ENCODE results near the gene UTS2R.
"Not testable (repeated sequence)": the region's sequence is repeated elsewhere in the genome, so short reads cannot be mapped to it uniquely, and the experiment has no call there.

The UTS2R gene

DNA sequence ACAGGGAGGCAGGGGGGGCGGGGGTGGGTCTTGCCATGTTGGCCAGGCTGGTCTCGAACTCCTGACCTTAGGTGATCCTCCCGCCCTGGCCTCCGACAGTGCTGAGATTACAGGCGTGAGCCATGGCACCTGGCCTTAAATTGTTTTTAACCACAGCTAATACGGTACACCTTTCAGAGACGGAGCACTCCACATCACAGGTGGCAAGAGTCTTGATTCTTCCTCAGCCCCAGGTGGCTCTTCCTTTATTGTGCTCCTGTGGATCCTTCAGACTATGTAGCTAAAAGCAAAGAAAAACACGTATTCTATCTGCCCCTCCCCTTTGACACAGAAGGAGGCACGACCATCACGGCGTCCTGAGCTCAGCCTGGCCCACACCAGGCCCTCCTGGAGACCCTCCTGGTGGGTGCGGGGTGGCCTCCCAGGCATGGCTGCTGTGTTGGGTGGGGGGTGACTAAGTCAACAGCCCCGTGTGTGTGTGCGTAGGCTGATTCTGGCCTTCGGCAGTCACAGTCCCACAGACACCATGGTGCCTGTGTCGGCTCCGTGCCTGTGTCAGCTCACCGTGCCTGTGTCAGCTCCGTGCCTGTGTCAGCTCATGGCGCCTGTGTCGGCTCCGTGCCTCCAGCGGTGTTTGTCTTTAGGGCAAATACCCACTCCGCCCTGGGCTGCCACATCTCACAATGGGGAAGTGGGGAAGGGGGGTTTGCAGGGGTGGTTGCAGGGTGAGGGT, 27.2 kb upstream of the UTS2R start:
- TF ChIP-seq ZNF274 (IDR thresholded peaks at IDR 0.05; ENCODE audit: low read depth, low read length) = no peak
- H3K4me3 ChIP-seq (ENCODE audit: low read length) = no peak overlapping the region

DNA sequence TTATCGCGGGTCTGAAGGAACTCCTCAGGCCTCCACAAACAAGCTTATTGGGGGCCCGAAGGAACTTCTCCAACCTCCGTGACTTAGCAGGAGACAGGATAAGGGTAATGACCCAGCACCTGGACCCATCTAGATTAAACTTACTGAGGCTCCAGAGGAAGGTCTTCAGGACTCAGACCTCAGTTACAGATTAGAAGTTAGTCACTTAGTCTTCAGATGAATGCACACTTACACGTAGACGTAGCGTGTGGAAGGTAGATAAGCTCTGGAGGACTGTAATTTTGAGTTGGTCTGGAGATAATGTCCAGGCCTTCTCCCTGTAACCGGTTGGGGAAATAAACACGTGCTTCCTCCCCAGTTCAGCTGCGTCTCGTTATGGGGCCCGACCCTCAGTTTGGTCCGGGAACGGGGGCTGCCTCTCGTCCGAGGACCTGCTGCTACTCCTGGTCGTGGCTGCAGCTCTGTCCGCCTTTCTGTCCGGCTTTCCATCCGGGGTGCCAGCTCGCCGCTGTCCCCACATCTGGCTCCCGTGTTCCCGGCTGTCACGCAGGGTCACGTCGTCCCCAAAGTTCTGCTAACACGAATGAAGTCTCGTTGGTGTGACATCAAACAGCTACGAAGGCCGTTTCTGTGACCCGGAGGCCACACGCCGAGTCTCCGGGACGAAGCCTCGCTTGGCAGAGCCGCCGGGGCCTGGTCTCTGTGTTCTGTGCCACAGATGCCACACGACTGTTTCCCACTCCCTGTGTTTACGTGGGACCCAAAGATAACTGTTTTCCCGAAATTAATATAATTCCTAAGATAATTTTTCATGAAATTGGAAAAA, 26.2 kb upstream of the UTS2R start:
- no peak for TF ChIP-seq ZNF274 (IDR thresholded peaks at IDR 0.05; ENCODE audit: low read depth, low read length)
- no peak overlapping the region for H3K4me3 ChIP-seq (ENCODE audit: low read length)

DNA sequence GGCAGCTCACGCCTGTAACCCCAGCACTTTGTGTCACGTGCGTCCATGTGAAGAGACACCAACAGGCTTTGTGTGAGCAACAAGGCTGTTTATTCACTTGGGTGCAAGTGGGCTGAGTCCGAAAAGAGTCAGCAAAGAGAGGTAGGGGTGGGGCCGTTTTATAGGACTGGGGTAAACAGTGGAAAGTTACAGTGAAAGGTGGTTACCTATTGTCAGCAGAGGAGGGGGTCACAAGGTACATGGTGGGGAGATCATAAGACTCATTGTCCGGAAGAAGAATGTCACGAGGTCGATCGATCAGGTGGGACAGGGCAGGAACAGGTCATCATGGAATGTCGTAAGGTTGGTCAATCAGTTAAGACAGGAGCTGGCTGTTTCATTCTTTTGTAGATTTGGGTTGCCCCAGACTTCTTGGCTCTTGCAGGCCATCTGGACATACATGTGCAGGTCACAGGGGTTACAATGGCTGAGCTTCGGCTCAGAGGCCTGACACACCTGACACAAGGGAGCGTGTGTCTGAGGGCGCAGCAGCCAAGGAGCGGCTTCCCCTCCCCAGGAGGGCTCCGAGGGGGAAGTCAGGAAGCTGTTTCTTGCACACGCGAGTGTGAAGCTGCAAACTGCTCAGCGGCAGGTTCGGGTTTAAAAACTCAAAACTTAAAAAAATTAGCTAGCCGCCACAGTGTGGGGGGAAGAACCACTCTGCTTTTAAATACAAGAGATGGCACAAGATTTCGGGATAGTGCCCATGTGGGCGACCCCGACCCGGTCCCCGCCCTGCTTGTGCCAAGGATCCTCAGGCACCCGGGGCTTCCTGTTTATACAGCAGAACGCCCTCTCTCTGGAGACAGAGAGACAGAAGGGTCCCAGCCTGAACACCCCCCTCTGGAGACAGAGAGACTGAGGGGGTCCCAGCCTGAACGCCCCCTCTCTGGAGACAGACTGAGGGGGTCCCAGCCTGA, 24.9 kb upstream of the UTS2R start:
- no peak for TF ChIP-seq ZNF274 (IDR thresholded peaks at IDR 0.05; ENCODE audit: low read depth, low read length)
- H3K4me3 ChIP-seq (ENCODE audit: low read length) = no peak overlapping the region

DNA sequence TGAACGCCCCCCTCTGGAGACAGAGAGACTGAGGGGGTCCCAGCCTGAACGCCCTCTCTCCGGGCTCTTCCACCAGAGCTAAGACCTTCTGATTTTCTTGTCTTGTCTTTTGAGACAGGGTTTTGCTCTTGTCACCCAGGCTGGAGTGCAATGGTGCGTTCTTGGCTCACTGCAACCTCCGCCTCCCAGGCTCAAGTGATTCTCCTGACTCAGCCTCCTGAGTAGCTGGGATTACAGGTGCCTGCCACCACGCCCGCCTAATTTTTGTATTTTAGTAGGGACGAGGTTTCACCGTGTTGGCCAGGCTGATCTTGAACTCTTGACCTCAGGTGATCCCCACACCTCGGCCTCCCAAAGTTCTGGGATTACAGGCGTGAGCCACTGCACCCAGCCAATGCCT, 23.6 kb upstream of the UTS2R start:
- H3K4me3 ChIP-seq (ENCODE audit: low read length) = not testable (repeated sequence)

DNA sequence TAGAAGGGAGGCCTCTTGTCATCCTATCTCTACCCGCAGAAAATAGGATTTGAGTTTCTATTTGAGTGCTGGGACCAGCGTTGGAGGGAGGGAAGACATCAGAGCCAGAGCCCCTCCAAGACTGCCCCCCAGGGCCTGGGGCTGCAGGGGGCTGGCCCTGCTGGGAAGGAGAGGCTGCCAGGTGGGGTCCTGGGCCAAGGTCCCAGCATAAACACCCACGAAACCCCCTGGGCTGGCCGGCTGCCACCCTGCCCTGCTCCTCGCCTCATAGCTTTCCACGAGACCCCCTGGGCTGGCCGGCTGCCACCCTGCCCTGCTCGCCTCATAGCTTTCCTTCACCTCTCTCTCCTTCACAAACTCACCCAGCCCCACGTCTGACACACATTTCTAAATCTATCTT, 23.1 kb upstream of the UTS2R start:
- no peak for TF ChIP-seq ZNF274 (IDR thresholded peaks at IDR 0.05; ENCODE audit: low read depth, low read length)
- H3K4me3 ChIP-seq (ENCODE audit: low read length) = no peak overlapping the region

DNA sequence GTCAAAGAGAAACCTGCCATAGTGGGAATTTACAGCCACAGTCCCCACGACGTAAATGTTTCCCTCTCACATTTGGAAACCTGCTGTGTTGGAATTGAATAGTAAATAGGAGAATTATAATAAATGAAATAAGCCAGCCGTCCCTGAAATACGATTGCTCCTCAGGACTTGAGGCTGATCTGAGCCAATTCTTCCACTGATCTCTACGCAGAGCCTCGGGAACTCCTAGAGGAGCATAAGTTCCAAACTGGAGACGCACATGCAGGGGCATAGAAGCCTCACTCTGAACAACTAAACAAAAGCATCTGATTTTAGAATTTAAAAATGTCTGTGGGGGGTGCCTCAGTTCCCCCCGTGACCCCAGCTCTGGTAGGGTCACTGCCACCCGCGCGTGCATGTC, 22.7 kb upstream of the UTS2R start:
- no peak for TF ChIP-seq ZNF274 (IDR thresholded peaks at IDR 0.05; ENCODE audit: low read depth, low read length)
- H3K4me3 ChIP-seq (ENCODE audit: low read length) = no peak overlapping the region

DNA sequence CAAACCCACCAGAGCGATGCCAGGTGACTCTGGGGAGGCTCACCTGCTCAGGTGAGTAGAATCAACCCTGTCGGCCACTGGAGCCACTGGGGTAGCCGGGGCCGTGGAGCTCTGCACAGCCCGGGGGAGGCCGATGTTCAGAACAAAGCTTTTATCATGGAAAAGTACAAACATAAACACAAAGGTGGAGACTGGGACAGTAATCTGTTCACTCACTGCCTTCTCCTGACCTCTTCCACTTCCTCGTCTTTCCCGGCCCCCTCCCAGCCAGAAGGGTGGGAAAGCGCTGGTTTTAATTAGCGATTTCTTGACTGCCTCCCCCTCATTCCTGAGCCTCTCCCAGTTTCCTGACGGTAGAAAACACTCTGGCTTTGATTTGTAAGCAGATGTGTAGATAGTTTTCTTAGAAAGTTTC, 22.3 kb upstream of the UTS2R start:
- no peak for TF ChIP-seq ZNF274 (IDR thresholded peaks at IDR 0.05; ENCODE audit: low read depth, low read length)
- no peak overlapping the region for H3K4me3 ChIP-seq (ENCODE audit: low read length)

DNA sequence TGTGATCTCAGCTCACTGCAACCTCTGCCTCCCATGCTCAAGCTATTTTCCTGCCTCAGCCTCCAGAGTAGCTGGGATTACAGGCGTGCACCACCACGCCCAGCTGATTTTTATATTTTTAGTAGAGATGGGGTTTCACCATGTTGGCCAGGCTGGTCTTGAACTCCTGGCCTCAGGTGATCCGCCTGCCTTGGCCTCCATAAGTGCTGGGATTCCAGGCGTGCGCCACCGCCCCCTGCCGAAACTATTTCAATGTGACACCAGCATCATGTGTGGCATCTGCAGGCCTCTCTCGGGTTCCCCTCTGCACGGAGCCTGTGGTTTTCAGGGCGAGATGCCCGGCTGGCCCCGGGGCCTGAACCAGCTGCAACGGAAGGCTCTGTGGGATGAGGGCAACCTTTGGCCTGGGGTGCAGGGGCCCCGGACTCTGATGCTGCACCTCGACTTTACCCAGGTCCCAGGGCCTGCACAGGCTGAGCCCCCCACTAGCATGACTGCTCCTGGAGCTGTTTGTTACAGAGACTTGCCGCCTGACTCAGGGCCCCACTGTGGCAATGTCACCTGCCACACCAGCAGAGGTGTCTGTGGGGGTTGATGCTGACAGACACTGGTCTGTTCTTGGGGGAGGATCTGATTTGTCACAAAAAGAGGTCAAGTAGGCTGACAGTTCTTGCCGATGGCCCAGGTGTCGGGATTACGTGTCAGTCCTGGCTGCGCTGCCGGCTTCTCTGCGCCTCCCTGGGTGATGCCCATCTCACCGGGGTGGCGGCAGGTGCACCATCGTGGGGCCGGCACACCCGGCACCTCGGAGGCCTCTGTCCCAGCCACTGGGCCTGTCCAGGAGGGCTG, 21.2 kb upstream of the UTS2R start:
- TF ChIP-seq ZNF274 (IDR thresholded peaks at IDR 0.05; ENCODE audit: low read depth, low read length) = no peak
- H3K4me3 ChIP-seq (ENCODE audit: low read length) = no peak overlapping the region

DNA sequence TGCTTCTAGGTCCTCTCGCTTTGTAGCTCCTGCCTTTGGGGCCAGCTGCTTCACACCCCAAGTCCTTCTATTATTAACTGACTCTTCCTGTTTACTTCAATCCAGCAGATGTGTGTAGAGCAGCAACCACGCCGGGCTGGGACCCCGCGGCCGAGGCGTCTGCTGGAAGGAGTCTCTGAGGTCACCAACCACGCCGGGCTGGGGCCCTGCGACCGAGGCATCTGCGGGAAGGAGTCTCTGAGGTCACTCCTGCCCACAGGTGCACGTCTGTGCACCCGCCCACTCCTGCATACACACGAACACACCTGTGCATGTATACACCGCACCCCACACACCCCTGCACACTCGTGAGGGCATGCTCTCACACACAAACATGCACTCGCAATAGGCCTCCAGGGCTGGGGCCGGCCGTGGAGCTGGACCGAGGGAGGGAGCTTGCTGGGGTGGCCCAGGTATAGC, 20.3 kb upstream of the UTS2R start:
- no peak for TF ChIP-seq ZNF274 (IDR thresholded peaks at IDR 0.05; ENCODE audit: low read depth, low read length)

DNA sequence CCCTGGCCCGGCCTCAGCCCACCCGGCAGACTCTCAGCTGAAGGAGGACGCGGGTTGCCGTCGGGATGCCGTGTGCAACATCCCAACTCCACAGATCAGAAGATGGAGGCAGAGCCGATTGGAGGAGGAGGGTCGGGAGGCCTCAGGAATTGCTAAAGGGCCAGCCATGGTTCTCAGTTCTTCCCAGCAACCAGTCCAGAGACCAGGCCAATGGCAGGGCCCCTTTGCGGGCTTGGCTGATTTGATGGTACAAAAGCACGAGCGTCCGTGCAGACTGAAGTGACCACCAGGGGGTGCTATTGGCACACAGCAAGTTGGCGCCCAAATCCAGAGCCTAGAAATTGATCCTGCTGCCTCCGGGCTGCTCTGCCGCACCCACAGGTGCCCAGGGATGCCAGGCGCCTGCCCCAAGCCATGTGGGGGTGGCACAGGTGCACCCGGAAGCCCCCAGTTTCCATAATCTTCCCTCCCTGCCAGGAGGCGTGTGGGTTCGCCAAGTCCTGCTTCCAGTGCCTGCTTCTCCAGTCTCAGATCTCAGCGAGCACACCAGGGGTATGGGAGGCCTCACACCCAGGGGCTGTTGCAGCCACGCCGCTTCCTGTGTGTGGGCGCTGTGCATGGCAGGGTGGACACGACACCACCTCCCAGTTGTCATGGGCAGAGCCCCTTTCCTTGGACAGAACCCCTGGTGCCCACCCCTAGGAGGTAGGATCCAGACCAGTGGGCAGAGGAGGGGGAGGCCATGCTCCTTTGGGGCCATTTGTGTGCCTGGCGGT, 19.7 kb upstream of the UTS2R start:
- no peak overlapping the region for H3K4me3 ChIP-seq (ENCODE audit: low read length)
- no peak for TF ChIP-seq ZNF274 (IDR thresholded peaks at IDR 0.05; ENCODE audit: low read depth, low read length)

More for the DNA sequence above, 20.3 kb upstream of the UTS2R start:
- H3K4me3 ChIP-seq (ENCODE audit: low read length) = no peak overlapping the region

DNA sequence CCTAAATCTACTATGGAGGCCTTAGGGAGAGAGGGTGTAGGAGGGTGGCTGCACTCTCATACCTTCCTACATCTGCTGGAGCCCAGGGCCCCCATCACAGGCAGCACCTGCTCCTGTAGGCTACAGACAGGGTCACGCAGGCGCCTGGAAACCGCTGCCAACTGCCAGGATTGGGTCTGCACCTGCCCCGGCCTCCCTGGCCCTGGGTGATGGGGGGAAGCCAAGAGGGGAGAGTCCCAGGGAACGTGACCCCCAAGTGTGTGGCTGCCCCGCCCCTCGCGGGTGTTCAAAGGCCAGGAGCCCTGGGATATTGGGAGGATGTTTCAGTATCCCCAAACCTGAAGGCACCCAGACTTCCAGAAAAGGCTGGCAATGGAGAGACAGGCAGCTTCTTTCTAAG, 18.1 kb upstream of the UTS2R start:
- TF ChIP-seq ZNF274 (IDR thresholded peaks at IDR 0.05; ENCODE audit: low read depth, low read length) = no peak
- H3K4me3 ChIP-seq (ENCODE audit: low read length) = no peak overlapping the region

DNA sequence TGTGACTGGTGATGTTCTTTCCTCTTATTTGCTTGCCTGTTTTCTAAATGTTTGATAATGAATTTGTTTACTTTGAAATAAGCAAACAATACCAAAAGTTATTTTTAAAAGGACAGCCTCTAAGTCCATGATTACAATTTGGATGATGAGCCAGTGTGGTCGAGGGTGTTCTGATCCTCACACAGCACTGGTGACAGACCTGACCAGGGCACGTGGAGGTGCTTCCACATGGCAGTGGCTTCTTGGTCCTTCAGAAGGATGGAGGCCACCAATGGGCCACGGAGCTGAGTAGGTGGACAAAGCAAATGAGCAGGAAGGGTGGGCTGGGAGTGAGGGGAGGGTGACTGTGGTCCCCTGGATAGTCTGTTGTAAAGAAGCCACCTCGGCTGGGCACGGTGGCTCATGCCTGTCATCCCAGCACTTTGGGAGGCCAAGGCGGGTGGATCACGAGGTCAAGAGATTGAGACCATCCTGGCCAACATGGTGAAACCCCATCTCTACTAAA, 16.7 kb upstream of the UTS2R start:
- H3K4me3 ChIP-seq (ENCODE audit: low read length) = no peak overlapping the region
- no peak for TF ChIP-seq ZNF274 (IDR thresholded peaks at IDR 0.05; ENCODE audit: low read depth, low read length)

Data from GM08714 (cell line).